ENCODE data around the gene DCAF7. TPM values are rescaled to one million over a fixed set of nuclear protein-coding genes. Genes with fewer than 3 reads are reported as not detected.

The DCAF7 gene
- total RNA-seq, 2 experiments from 2014 or later: 11.3 to 11.9 TPM

GRCh38 chr17:63567229-63567628, 17.0 kb downstream of the DCAF7 start:
- no peaks in the 10 kb centered on the region for H3K27me3 Mint-ChIP-seq
- Histone ChIP-seq H3K4me3 (ENCODE audit: low read length) (no peak overlapping the region), H3K4me1 (ENCODE audit: insufficient read depth, low read length) (peaks cover 18% of the 10 kb centered on the region), H3K36me3 (ENCODE audit: insufficient read depth, low read length) (peaks cover 11% of the 10 kb centered on the region), H3K9me3 (ENCODE audit: control insufficient read depth in 1 of 2, insufficient read depth in 1 of 2, low read length in 2 of 2) (no peaks in the 10 kb centered on the region), H3K27me3 (ENCODE audit: control insufficient read depth in 1 of 2, insufficient read depth in 2 of 2, low read length in 2 of 2) (no peaks in the 10 kb centered on the region), H3K27ac (ENCODE audit: low read depth in 1 of 2, low read length in 2 of 2) (no peak overlapping the region)
- H3K4me3 Mint-ChIP-seq: no peak overlapping the region
- CTCF ChIA-PET: no interaction called here
- H3K36me3 Mint-ChIP-seq (ENCODE audit: low read depth): peaks cover 32% of the 10 kb centered on the region
- no peak for ATAC-seq (ENCODE audit: poor library complexity)
- POLR2A ChIA-PET: no interaction called here
- no peak for DNase-seq
- peak overlapping the region; percentile 7 for H3K27ac Mint-ChIP-seq
- H3K9me3 Mint-ChIP-seq: no peaks in the 10 kb centered on the region
- peaks cover 59% of the 10 kb centered on the region for H3K4me1 Mint-ChIP-seq (ENCODE audit: low read depth)
- intact Hi-C loops (cut with DNase I, micrococcal nuclease): no loop called here
- no peak for TF ChIP-seq CTCF (IDR thresholded peaks at IDR 0.05)

- no peaks in the 10 kb centered on the region for H3K9me3 Mint-ChIP-seq
These were observed 18.3 kb downstream of the DCAF7 start for GRCh38 chr17:63568563-63568962.

GRCh38 chr17:63571632-63572310, 21.5 kb downstream of the DCAF7 start:
- no peak overlapping the region for H3K4me3 Mint-ChIP-seq
- H3K27ac ChIP-seq (ENCODE audit: low read depth in 1 of 2, low read length in 2 of 2): no peak overlapping the region
- peaks cover 43% of the 10 kb centered on the region for H3K36me3 Mint-ChIP-seq (ENCODE audit: low read depth)
- intact Hi-C loops (cut with DNase I, micrococcal nuclease): no loop called here
- no peaks in the 10 kb centered on the region for H3K27me3 Mint-ChIP-seq
- no peaks in the 10 kb centered on the region for H3K9me3 Mint-ChIP-seq
- no peaks in the 10 kb centered on the region for H3K27me3 ChIP-seq (ENCODE audit: control insufficient read depth in 1 of 2, insufficient read depth in 2 of 2, low read length in 2 of 2)
- H3K4me1 Mint-ChIP-seq (ENCODE audit: low read depth): peaks cover 46% of the 10 kb centered on the region
- no peak for TF ChIP-seq CTCF (IDR thresholded peaks at IDR 0.05)
- POLR2A ChIA-PET: no interaction called here
- no peaks in the 10 kb centered on the region for H3K9me3 ChIP-seq (ENCODE audit: control insufficient read depth in 1 of 2, insufficient read depth in 1 of 2, low read length in 2 of 2)
- peaks cover under 1% of the 10 kb centered on the region for H3K4me1 ChIP-seq (ENCODE audit: insufficient read depth, low read length)
- CTCF ChIA-PET: interaction anchor here (1.4 kb wide), 1 partner anchor 40 kb away, joined by 3 read pairs; no protein-coding TSS in a partner anchor
- ATAC-seq (ENCODE audit: poor library complexity) (no peak), DNase-seq (no peak)
- H3K4me3 ChIP-seq (ENCODE audit: low read length): no peak overlapping the region
- H3K27ac Mint-ChIP-seq: peak overlapping the region; percentile 3
- H3K36me3 ChIP-seq (ENCODE audit: insufficient read depth, low read length): peaks cover 11% of the 10 kb centered on the region

More at GRCh38 chr17:63568563-63568962, 18.3 kb downstream of the DCAF7 start:
- peak overlapping the region; percentile 5 for H3K27ac Mint-ChIP-seq
- H3K4me1 Mint-ChIP-seq (ENCODE audit: low read depth): peaks cover 49% of the 10 kb centered on the region
- intact Hi-C loops (cut with DNase I, micrococcal nuclease): no loop called here
- H3K4me1 ChIP-seq (ENCODE audit: insufficient read depth, low read length): peaks cover 13% of the 10 kb centered on the region
- ATAC-seq (ENCODE audit: poor library complexity): no peak
- no peak for TF ChIP-seq CTCF (IDR thresholded peaks at IDR 0.05)
- no peak overlapping the region for H3K4me3 ChIP-seq (ENCODE audit: low read length)
- H3K9me3 ChIP-seq (ENCODE audit: control insufficient read depth in 1 of 2, insufficient read depth in 1 of 2, low read length in 2 of 2): no peaks in the 10 kb centered on the region
- peaks cover 11% of the 10 kb centered on the region for H3K36me3 ChIP-seq (ENCODE audit: insufficient read depth, low read length)
- H3K36me3 Mint-ChIP-seq (ENCODE audit: low read depth): peaks cover 34% of the 10 kb centered on the region
- ChIA-PET POLR2A (interaction anchor here (2.0 kb wide), 1 partner anchor 18 kb away, joined by 4 read pairs; the partner anchor contains the start of gene DCAF7), CTCF (interaction anchor here (0.8 to 1.7 kb wide), 2 partner anchors 44 to 143 kb away, joined by 3 to 5 read pairs; no protein-coding TSS in a partner anchor)
- H3K27me3 Mint-ChIP-seq: no peaks in the 10 kb centered on the region
- no peak overlapping the region for H3K27ac ChIP-seq (ENCODE audit: low read depth in 1 of 2, low read length in 2 of 2)
- H3K27me3 ChIP-seq (ENCODE audit: control insufficient read depth in 1 of 2, insufficient read depth in 2 of 2, low read length in 2 of 2): no peaks in the 10 kb centered on the region
- DNase-seq: no peak
- H3K4me3 Mint-ChIP-seq: no peak overlapping the region
